GM18858 (cell line): ENCODE data around the gene CTNNA2.

Source experiments
- ATAC-seq: cut with Tn5 transposase; IDR thresholded peaks from one replicate; pipeline ENCODE4 v1.9.1; 2021; ENCODE audit not compliant: unreplicated experiment

CTNNA2 gene

DNA sequence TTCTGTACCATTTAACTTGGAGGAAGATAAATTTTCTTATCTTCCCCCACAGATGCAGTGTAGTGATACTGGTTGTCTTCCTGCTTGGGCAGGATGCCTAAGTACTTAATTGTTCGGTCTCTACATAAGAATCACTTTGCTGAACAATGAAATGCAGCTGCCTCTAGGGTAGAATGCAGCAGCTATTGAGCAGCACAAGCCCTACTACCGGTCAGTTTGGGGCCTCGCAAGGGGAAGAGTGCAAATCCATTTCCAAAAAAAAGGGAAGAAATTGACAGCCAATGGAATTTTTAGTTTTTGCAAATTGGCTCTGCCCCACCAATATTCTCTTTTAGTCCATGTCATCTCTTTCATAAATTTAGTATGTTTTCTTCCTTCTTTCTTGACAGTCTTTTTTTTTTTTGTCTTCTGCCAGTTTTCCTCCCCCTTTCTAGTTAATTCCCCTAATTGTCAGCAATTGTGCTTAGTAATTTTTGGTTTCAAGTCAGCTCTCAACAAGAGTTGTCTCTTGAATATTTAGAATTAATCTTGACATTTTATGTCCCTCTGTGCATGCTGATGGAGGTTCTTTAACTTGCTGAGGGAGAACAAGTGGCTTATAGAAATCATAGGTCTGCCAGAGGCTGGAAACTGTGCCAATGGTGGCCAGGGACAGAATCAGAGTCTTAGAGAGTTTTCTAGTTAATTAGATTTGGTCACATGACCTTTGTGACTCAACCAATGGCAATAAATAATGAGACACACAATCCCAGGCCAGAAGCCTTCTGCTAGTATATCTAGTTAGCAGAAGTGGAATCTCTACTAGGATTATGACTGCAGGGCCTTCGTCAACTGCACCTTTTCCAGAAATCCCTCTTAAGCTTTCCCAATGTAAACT is 270.0 kb downstream of the CTNNA2 start:
- ATAC-seq: no peak

DNA sequence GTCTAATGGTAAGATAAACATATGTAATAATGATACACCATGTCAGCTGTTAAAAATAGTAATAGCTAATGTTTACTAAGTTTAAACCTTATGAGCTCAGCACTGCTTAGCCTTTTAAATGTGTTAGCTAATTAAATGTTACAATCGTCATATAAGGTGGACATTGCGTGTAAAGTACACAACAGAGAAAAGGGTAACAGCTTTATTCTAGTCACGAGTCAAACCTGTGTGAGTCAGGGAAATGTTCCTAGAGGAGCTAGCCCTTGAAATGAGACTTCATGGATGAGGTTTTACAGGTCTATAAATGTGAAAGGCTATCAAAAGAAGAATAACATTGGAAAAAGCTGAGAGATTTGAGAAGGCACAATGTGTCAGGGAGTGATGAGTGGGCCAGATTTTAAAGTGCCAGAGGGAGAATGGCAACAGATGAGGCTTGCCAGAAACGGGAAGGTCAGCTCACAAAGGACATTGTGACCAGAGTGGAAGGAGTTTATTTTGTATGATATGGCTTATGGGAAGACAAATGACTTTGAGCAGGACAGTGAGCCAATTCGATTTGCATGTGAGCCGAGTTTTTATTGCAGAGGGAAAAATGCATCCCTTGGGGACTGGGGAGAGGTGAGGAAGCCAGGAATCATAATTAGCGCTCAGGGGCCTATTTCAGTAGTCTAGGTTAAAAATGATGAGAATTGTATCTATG is 276.3 kb downstream of the CTNNA2 start:
- ATAC-seq: no peak

DNA sequence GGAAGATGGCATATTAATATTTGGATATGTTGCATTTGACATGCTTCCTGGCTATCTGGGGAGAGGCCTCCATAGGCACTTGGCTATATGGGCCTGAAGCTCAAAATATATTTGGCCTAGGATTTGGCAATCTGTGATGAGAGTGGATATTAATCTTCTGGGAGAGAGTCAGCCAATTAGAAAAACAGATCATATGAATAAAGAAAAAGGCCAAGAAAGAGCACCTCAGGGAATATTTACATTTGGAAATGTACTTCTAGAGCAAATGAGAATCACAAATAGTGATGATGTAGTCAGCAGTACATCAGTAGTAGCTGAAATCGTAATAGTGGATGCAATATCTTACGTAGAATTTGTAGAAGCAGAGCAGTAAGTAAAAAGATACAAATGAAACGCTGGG is 277.0 kb downstream of the CTNNA2 start:
- no peak for ATAC-seq

DNA sequence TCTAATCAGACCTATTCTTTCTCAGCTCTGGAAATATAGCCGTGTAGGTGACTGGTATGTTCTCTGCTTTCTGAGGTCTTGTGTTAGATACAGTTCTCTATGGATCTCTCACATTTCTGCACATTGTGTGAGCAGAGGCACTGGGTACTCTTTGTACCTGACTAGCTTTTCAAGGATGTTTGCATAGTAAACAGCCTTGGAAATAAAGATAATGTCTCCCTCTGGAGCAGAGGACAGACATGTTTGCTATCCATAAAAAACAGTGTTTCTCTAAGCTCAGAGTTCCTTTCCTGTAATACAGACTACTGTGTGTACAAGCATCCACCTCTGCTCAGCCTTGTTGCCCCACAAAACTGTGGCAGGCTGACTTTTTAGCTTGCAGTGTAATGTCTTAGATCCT is 279.2 kb downstream of the CTNNA2 start:
- ATAC-seq: no peak

DNA sequence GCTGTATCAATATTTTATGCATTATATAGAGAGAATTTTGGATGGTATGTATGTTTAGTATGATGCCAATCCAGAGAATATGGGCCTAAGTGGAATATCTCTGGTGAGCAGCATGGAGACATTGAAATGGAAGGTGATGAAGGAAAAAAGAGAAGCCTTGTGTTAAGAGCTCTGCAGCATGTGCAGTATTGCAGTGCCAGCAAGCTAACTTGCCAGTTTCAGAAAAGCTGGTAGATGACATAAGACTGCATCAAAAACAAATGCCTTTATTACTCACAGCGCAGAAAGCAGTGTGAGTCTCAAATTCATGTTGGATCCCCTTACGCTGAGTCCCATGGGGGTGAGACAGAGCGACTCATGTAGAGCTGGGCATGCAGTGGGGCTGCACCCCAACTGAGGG is 280.2 kb downstream of the CTNNA2 start:
- ATAC-seq: no peak

DNA sequence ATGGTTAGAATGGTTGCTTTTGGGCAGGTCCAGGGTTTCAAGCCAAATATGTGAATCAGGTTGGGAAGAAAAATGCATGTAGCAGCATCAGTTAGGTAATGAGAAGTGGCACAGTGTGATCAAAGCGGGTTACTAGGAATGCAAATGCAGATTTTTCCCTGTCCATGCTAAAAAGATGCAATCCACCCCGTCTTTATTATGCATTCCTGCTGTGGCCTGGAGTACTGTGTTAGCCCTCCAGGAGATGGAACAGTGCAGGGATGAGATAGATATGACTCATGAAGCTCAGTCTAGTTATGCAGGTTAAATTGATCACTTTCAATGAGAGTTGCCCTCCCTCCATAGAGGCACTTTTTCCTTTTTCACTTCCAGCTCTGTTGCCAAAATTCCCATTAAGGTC is 283.8 kb downstream of the CTNNA2 start:
- no peak for ATAC-seq

DNA sequence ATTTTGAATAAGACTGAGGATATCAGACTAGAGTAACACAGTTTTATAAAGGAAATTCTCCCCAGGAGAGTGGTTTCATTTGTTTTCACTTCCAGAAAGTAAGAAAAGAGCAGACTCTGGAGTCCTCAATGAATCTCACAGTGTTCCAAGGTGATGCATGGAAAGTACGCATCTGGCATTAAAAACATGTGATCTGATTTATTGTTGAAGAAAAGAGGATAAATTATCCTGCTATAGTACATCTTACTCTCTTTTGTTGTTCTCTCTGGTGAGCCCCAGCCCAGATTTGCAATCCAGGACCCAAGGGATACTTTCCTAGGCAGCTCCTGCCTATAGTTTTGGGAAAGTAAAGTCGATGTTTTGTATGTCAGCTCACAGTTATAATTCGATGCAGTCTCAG is 285.9 kb downstream of the CTNNA2 start:
- no peak for ATAC-seq

DNA sequence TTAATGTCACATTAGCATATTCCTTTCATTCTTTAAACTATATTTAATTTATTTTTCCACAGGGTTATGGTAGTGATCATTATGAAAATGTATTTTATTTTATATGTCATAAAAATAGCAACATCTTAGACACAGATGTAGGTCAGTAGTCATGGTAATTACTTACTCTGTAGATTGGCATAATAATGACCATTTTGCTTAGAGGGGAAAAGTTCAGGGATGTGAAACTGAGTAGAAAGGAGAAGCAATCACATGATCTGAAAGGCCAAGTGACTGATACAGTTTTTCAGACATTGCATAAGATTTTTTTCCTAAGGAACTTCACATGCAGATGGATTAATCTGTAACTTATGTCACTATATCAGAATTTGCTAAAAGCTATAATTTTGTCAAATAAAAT is 286.9 kb downstream of the CTNNA2 start:
- no peak for ATAC-seq

DNA sequence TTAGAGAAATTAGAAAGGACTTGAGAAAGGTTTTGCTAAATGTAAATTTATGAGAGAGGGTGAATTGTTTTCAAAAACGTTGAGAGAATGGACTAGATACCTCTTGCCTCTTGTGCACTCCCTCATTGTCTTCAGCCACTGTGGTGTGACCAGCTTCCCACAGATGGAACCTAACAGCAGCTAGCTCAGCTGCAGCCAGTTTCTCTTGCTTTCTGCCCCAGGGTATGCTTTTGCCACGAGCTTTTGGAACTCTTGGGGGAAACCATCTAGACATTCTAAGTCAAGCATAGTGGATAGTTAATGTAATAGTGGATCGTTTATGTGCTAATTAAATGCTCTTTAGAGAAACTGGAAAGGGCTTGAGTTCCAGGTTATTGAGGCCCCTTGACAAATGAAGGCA is 288.2 kb downstream of the CTNNA2 start:
- no peak for ATAC-seq

DNA sequence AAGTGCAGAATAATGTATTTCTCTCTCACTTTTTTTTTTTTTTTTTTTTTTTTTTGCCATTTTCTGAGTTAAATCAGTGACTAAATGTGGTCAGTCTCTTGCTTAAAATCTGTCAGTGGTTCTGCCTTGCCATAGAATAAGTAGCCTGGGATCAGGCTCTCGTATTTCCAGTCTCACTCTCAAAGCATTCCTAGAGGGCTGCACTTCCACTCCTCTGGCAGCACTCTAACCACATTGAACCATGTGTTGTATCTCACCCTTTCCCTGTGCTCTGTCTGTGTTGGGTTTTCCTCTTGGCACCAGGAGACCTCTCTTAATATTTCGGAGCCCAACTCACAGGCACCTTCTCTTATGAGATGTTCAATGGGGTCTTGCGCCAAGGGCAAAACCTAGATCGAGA is 304.4 kb downstream of the CTNNA2 start:
- no peak for ATAC-seq

DNA sequence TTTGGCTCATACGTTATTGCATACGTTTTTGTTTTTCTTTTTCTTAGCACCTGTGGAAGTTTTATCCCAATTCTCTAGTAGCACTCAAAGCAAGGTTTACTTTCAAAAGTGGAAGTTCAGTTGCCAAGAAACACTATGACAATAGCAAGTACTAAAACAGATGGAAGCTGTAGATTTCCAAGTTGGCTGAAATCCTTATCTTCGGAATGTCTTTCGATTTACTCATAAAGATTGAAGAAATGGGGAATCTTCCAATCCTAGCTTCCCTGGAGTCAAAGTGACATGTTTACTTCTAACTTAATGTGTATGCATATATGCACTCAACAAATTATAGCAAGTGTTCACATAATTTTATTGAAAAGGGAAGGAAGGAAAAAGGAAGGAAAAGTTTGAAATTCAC is 307.4 kb downstream of the CTNNA2 start:
- no peak for ATAC-seq

DNA sequence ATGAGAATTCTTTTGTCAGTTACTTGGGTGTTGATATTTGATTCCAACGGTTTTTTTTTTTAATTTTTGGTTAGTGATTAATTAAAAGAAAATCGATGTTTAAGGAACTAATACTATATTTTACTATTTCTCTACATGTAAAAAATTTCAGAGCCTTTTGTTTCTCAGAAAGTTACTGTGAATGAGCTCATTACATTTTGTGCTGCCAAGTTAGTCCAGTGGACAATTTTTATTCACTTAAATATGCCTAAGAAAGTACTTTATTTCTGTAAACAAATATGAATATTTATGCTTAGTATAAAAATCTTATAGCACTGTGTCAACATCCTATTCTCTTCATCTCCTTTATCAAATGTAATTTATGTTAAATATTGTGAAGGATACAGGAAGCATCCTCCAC is 309.3 kb downstream of the CTNNA2 start:
- ATAC-seq: no peak

DNA sequence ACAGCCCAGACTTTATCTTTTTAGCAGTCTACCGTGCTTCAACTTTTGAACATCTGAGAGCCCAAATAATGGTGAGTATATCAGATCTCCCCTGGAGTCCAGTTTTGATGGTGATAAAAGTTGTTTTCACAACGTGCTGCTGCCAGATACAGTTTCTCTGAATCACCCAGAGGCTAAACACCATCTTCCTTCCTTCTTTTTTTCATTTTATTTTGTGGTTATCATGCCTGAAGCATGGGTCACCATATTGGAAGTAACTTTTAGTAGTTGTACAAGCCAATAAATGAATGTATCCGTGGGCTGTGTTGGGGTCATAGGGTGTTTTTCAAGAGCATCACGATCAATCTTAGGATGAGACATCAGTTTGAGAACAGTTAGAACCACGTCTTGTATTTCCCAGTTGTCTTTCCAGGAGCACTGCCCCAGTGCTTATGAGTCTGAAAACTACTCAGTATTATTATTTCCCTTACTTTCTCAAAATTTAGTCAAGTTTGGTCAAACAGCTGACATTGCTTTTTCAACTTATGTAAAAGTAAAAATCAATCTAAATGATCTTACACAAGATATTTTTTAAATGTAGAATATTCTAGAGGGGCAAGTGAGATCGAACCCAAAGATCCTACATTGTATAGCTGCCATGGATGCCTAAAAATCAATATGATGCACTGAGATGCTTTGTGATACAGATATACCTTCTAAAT is 311.4 kb downstream of the CTNNA2 start:
- ATAC-seq: no peak

DNA sequence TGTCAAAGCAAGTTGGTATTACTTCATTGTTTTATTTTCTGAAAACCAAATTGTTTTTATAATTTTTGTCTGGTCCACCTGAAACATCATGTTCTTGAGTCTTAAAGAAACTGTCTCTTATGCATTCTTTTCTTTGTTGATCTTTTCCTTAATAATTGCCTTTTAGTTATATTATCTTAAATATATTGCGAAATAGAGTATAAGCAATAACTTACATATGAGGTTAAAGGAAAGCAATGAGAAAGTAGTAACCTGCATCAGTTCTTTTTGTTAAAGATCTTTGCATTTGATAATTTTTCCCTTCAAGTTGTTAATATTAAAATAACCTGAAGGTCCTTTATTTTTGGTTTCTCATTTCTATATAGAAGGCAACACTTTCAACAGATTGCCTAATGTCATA is 315.0 kb downstream of the CTNNA2 start:
- ATAC-seq: no peak

DNA sequence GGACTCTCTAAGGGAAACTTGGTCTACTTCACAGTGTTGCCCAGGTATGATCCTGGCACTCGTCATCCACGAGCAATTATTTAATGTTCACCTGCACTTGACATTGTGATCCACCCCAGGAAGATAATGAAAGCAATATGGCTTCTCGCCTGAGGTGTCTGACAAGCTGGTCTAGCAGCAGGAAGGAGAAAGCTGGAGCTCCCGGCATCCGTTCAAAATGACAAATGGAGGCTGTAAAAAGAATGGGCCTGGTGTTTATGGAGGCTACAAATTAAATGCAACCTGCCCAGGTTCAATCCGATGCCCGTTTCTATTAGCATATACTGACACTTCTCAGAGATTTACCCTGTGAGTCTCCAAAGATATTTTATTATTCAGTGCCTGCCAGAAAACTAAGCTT is 317.6 kb downstream of the CTNNA2 start:
- ATAC-seq: no peak

DNA sequence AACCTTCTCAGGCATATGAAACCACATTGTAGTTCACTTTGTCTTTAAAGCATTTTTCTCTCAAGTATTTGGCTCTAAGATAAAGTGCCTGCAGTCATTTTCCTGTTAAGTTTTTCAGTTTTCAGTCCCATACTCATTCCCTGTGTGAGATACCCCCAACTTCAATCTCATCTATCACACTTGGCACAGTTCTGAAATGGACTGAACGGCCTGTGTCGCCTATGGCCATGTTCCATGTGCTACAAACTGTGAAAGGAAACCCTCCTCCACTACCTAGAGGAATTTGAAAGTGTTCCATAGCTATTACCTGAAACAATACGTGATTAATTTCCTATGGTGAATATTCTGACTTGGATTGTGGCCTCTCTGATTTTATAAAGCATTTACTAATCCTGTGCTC is 319.1 kb downstream of the CTNNA2 start:
- ATAC-seq: no peak

DNA sequence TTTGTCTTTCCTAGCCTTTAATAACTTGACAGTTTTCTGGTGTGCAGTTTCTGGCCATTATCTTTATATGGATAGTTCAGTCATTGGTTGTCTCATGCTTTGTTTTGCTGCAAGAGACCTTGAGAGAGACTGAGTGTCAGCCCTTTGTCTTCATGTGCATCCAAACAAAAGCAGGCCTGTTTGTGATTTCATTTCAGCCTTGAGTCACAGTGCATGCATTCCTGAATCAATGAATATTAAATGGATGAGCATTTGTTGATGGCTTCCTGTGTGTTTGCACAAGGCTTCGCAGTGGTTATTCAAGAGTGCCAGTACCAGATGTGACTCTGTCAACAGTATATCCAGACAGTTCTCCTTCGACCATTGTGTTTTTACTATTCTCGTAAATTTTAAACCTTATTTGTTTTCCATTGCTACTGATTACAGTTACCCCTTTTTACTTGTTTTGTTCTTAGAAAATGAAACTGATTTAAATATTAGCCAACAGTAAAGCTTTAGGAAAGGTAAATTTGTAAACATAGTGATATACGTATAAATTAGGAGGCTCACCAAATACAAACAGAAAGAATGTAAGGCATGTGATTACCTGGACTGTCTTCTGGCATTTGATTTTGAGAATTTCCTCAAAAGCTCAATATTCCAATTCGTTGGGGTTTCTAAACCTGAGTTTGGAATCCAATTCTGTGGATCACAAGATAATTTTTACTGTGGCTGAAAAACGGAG is 319.8 kb downstream of the CTNNA2 start:
- ATAC-seq: no peak

DNA sequence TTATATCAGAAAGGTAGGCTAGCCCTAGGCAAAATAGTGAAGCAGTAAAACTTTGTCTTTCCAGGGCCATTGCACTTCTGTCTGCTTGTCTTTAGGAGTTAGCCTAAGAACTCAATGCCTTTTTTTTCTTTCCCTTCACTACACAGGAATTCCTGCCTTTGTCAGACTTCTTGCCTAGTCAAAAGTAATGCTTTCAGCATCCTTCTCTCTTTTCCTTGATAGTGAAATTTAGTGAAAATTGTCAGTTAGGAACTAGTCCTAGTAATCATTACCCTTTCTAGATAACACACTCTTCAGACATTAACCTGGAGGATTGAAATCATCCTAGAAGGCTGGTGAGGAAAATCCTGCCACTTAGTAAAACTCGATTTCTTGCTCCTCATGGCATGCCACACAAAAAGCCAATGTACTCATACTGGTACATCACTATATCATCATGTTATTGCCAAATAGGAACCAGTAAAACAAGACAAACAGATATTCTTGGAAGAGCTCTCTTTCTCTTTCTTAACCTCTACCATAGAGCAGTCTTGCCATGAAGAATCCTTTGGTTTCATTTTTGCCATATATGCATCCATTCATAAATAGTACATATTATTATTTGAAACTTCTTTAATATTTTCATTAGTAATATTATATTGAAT is 320.5 kb downstream of the CTNNA2 start:
- ATAC-seq: no peak

DNA sequence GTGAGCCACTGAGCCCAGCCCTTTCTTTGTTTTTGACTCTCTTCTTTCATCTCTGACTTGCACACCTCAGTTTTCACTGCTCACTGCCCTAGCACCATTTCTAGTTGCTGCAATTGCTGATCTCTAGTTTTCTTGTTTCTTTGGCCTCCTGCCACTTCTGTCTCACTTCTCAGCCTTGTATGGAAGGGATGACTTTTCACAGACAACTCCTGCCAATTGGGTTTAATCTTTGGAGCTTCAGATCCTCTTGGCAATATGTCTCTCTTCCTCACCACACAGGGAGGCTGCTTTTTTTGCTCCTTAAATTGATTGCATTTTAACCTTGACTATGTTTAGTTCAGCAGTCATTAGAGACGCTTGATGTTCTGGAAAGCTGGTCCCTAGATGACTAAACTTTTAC is 323.1 kb downstream of the CTNNA2 start:
- no peak for ATAC-seq

DNA sequence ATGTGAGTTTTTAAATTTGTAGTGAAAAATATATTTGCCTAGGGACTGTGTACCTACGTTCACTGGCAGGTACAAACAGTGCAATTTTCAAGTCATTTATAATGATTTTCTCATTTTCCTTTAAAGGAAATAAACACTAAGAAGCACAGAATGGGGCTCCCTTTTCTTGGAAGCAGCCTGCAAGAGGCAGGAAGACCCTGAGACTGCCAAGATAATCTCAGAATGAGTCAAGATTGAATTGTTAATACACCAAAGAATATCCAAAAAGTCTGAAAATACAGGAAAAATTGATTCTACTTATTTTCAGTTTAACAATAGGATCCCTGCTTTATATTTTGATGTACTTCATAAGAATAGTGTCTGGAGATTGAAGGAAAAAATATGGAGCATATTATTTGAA is 331.2 kb downstream of the CTNNA2 start:
- ATAC-seq: no peak

DNA sequence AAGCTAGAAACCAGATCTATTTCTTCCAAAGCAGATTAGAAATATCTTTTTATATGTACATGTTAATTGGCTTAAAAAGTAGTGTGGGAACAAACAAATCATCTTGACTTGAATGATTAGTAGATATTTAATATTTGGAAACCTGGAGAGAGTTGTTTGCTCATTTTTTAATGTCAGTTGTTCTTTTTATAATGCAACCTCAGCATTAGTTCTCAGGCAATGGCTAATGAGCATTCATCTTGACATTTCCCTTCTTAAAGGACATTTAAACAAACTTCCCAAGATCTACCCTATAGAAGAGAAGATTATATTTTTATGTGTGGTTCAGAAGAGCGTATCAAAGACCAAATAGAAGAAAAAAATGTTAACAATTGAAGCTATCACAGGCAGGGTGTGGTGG is 334.0 kb downstream of the CTNNA2 start:
- no peak for ATAC-seq
